NCI-H226 (cell line): Measurements from ENCODE around the gene SFMBT2.

Experiments
- DNase-seq: peaks from one replicate; pipeline ENCODE4 v3.0.0-alpha.2; 2015

The SFMBT2 gene

DNA sequence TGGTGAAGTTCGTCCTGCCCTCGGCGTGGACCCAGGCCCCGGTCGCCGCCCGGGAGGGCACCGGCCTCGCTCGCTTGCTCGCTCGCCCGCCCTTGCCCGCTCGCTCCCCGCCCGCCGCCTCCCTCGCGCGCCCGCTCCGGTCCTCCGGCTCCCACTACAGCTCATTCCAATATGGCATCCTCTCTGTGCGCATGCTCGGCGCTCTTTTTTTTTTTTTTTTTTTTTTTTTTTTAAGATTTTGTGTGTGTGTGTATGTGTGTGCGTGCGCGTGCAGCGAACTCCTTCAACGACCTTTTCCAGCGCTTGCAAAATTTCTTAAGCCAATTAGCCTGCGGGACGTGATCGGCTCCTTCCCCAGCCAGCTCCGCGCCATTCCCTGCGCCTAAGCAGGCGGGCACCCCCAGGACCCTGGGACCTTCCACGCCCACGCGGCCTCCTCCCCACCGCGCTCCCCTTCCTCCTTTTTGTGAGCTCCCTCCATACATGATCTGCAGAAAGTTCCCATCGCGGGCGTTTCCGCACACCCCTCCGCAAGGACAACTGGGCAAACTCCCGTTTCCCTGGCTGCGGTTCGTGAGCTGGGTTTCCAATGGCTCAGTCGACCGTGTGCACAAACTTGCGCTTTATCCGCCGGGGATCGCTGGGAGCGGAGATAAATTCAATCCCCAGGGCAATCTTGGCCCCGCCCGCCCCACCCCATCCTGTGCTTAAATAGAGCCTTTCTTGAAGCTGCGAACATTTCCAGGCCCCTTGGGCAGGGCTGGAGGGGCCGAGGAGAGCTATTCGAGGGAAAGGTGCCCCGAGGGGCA, at the start of gene SFMBT2:
Gene SFMBT2, minus strand, starts transcription at position 173 of the 809 bp plus-strand sequence. CDS start 29,136 bp downstream, outside the sequence.
- peak; percentile 2 for DNase-seq

DNA sequence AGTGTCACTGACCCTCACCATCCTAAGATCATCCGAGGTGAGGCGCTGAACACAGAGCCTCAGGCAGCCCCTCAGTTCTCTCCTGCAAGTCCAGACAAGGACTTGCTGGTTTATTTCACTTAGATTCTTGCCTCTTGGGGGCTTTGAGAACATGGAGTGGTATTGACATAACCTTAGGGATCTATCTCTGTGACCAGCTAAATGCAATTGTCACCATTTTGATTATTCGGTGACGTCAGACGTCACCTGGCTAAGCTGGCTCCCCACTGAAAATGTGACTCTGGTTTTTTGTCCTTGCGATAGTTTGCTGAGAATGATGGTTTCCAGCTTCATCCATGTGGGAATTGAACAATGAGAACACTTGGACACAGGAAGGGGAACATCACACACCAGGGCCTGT, 49.2 kb upstream of the SFMBT2 start:
- DNase-seq: no peak

DNA sequence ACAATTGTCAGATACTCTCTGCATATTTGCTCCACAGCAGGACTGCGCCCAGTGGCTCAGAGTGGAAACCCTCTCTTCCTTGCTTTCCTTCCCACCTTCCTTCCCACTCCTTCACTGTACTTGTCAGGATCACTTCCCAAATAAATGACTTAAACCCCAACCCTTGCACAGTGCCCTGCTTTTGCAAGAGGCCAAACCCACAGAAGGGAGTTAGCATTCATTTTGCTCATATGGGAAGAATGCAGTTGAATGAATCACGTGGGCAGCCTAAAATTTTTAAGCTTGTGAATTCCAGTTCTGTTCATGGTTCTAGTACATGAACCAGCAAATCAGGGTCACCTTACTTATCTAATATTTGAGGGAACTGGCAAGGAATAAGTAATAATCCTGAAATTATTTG, 47.7 kb upstream of the SFMBT2 start:
- DNase-seq: peak; percentile 1

DNA sequence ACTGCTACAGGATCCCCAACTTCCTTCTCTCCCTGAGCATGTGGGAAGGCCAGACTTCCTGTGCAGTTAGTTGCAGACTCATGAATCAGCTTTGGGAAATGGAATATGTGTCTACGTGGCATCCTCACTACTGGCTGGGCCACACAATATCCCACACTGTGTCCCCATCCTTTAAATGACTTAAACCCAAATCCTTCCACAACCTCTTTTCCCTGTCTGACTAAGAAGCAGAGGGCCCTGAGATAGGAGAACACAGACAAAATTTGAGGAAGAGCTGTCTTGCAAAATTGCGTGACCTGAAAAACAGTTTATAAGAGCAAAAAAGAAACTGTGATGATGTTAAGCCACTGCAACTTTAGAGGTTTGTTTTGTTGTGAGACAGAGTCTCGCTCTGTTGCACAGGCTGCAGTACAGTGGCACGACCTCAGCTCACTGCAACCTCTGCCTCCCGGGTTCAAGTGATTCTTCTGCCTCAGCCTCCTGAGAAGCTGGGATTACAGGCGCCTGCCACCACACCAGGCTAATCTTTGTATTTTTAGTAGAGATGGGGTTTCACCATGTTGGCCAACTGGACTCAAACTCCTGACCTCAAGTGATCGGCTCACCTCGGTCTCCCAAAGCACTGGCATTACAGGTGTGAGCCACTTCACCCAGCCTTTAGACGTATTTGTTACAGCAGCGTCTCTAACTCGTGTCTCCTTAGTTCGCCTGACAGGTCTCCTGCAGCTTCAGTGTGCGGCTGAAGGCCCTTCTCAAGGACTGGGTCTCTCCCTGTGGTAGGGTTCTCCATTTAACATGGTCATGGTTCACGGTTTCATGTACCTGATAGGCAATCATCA, 46.9 kb upstream of the SFMBT2 start:
- DNase-seq: no peak

DNA sequence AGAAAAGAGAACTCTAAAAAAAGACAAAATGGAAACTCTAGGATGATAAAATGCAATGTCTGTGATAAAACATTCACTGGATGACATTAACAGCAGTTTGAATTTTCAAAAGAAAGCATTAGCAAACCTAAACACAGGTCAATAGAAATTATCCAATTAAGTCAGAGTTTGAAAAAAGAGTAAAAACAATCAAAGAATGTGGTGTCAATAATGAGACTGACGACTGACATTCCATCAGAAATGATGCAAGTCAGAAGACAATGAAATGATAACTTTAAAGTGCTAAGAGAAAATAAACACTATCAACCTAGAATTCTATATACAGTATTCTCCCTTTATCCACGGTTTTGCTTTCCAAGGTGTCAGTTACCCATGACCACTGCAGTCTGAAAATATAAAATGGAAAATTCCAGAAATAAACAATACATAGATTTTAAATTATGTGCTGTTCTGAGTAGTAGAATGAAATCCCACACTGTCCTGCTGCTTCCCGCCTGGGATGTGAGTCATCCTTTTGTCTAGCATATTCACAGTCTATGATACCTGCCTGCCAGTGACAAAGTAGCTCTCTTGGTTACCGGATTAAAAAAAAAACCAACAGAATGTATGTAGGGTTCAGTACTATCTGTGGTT, 38.3 kb upstream of the SFMBT2 start:
- no peak for DNase-seq

DNA sequence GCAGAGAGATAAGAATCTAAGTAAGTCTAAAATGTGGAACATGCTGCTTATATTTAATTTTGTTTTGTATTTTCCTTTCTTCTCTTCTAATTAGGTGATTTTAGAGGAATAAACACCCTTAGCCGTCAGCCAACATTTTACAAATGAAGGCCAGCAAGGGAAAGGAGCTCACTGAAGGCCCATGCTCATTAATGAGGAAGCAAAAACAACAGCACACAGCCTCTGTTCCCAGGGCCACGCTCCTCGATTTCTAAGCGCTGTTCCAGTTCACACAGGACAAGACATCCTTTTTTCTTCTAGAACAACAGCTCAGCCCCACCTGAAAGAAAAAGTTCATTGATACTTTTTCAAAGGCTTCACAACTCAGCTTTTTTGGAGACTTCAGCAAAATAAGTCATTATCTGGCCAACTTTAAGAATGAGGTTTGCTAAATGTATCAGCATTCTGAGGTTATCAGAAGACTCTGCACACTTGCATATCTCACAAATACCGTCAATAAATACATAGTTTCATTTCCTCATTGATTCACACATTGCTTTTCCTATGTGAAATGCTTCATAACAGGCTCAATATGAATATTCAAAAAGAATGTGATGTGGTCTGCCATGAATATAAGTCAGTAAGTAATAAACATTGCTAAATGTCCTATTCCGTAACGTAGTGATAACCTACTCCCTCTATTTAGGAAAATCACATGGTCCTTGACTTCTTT, 34.8 kb upstream of the SFMBT2 start:
- DNase-seq: no peak

DNA sequence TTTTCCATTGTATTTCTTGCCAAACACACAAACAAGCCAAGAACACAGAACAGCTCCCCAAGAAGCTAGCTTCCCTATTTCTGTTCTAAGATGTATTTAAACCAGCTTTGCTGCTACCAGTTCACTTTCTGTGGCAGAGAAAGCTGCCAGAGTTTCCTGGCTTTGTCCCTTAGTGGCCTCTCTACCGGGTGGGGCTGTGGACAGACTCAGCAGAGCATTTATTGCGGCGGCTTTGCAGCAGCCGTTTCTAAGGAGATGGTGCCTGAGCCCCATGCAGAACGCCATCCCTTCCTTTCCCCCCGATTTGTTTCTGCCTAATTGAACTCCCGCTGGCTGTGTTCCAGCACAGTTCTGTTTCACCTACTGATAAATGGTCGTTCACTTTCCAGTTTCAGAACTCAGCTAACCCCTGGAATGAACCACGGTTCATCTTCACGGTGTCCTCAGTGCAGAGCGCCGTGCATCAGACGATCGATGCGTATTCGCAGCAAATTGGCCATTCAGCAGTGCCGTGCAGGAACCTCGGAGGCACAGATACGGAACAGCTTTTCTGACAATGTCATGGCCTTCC, 33.8 kb upstream of the SFMBT2 start:
- DNase-seq: no peak

DNA sequence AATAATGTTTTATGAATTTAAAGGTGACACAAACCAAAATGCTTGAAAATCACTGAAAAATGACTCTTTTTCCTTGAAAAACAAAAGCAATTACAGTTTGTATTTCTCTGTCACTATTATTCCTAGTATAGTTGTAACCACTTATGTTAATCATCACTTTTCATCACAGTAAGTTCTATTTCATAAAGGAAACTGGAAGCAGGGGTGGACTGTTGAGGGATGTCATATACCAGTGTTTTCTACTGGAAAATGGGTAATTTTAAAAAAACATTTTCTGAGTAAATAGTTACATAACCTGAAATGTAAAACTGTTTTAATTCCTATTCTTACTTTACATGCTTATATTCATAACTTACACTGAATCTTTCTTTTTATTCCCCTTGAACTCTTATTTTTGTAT, 32.2 kb upstream of the SFMBT2 start:
- no peak for DNase-seq

DNA sequence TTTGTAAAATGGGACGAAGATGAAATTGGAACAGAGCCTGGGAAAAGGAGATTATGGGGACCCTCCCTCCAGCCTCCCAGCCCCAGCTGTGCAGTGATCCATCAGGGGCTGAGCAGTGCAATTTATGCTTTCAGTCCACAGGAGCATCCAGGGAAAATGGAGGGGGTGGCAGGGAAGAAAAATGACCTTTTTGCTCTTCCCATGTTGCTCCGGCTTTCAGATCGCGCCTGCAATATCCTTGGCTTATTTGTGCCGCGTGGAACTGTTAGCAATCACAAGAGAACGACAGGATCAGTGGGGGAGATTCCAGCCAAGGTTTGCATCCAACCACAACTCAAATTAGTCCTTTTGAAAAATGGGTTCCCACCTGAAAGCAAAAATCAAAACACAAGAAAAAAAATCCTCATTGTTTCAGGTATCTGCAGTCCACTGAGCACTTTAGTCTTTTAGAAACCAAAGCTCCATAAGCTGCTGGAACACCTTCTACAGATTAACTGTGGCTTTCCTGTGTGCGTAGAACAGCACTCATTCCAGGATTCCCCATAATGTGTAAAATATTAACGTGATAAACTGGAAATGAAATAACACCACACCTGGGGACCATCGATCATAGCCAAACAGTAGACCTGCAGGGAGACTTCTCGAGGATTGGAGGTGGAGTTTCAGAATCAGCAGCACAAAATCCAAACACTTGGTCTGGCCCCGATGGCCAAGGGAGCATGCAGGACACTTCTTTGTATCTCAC, 30.7 kb upstream of the SFMBT2 start:
- no peak for DNase-seq

DNA sequence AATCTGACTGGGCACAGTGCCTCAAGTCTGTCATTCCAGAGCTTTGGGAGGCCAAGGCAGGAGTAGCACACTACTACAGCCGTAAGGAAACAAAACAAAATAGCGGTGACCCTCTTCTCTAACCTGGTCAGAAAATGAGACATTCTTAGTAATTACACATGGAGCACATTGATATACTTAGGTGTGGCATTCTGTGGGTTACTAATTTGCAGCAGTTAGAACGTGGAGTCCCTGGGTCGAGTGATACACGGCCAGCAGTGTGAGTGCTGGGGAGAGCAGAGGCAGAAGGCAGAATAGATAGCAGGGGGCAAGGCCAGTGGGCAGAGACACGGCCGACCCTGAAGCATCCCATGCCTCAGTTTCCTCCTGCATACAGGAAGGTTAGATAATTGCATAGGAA, 28.9 kb upstream of the SFMBT2 start:
- DNase-seq: no peak

DNA sequence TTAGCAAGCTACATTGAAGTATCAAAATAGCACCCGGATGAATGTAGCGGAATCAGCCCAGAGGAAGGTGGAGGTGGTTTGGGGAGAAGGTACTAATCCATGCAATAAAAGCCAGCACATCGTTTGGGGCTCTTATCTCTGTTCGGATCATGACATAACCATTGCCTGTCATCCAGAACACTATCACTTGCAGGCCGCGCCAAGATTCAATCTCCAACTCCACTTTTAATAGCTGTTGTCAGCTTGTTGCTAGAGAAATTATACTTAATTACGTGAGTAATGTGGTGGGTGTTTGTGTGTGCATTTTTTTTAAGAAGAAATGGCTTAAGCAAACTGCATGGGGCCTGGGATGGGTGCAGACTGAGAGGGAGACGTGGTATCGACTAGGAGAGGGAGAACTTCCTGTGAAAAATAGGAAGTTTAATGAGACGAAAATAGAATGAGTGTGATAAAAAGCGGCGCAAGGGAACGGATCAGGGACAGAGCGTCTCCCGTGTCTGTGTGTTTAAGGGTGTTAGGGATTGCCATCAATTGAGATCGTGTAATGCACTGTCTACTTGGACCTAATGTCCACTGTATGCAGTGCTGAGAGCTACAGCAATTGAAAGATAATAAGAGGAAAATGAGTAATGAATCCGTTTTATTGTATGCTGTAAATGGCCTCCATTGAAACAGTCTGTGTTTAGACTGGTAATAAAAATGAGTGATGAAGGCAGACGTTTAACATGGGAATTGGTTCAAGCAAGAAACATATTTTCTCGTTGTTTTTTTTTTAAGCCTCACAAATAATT, 27.6 kb upstream of the SFMBT2 start:
- DNase-seq: no peak

DNA sequence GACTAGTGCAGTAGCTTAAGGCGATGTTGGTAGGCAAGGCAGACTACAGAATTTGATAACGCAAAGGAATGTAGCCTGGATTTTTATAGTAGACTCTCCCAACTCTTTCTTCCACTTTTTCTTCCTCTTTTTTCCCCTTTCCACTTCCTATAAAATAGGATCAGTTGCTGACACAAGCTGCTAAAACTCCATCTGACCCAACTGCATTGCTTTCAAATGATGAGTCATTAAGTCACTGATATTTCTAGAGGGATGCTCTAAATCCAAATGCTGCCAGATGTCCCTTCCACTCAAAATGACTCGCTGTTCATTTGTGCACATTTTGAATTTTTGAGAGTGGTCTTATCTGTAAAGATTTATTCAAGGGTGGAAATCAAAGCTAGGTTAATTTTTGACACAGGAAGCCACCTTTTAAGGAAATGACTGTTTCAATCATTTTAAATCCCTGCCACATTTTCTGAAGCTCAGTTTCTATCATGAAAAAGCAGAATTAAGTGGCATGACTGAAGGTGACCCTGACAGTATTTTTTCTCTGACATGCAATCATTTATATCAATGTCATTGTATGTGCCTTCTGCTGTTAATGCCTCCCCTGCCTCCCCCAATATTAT, 25.8 kb upstream of the SFMBT2 start:
- DNase-seq: no peak

DNA sequence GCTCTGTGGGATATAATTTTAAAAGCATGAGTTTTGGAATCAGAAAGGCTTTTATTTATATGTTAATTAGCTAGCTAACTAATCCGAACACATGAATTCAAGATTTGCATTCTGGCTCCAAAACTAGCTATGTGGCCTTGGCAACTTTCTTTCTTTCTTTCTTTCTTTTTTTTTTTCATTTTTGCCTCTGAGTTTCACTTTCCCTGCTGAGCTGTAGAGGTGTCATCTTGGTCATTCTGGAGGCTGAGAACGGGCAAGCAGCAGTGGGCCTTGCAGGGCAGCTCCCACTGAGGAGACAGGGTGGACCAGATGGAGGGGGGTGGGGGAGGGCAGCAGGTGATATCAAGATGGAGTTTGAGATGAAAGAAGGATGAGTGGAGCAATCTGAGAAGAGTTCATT, 24.8 kb upstream of the SFMBT2 start:
- no peak for DNase-seq

DNA sequence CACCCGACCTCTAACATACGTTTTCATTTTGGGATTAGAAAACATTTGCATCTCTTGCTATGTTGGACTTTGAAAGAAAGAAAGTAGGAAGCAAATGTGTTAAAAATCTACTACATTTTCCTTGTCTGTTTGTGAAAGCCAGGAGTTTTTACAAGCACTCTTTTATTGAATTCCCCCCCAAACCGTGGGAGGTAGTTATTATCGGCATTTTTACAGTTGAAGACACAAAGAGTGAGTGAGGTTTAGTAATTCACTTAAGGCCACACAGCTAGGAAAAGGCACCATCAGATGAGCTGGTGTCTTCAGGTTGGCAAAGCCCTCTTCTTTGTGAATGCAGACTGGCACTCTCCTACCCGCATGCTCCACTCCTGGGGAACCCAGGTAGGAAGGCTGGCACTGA, 23.5 kb upstream of the SFMBT2 start:
- DNase-seq: no peak

DNA sequence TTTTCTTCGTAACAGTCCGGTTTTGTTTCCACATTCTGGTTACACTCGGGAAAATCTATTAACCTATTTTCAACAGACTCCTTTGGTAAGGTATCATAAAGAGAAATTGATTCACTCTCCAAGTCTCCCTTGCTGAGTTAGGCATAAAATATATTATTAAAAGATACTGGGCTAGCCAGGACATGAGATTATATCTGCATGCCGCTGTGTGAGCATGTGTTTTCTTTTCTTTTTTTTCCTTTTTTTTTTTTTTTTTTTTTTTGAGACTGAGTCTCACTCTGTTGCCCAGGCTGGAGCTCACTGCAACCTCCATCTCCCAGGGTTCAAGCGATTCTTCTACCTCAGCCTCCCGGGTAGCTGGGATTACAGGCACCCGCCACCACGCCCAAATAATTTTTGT, 23.0 kb upstream of the SFMBT2 start:
- DNase-seq: no peak

DNA sequence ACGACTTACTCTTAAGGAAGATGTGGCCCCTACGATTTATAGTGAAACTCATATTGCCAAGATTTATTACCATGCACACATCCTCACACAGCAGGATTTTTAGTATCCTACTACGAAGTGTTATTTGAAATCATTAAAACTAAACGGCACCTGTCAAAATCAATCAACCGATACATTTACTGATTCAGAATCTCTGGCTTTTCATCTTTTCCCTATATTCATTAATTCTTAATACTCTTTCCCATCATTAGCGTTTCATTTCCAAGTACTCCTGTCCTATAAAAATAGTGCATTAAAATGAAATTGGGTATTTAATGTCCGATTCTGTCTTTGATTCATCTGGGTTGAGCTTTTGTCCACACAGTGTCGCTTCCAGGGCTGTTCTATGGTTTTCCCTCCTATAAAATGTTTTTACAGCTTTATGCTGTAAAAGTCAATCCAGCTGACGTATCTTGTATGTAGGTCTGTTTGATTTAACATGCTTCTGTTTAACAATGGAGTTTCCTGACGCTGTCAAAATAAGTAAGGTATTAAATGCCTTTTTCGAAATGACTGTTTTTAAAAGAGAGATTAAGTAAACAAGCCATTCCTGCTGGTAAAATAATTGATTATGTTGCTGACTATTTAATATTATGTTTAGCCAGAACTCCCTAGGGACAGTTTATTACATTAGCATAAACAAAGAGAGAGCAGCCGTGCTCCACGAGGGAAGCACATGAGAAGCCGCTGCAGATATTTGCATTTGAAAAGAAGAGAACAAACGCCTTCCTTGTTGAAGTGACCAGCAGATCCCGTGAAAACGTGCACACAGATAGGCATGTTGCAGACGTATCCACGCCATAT, 22.3 kb upstream of the SFMBT2 start:
- DNase-seq: no peak

DNA sequence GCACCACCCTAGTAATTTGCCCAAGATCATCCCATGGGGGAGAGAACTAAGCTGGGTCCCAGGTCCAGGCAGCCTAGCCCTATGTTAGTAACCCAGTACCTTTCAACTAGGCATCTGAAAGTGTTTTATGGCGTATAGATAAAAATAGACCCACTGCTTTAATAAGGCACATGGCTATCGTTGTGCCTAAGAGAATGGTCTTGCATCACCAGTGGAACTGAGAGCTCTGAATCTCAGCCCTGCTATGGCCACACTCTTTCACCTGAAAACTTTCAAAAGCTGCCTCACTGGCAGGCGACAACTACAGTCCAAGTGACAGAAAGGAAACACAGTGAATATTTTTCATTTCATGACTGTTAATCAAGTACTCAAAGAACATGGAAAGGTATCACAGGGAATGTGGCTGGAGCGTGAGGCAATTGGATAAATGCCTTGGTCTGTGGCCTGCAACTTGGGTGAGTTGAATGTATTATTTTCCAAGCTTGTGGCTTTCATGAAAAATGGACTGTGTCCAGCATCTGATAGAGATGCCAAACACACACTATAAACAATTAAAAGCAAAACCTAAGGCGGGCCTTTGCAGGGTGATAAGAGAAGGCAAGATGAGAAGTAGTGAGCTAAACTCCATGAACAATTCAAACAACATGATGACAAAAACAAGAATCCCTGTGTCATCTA, 18.0 kb upstream of the SFMBT2 start:
- no peak for DNase-seq

DNA sequence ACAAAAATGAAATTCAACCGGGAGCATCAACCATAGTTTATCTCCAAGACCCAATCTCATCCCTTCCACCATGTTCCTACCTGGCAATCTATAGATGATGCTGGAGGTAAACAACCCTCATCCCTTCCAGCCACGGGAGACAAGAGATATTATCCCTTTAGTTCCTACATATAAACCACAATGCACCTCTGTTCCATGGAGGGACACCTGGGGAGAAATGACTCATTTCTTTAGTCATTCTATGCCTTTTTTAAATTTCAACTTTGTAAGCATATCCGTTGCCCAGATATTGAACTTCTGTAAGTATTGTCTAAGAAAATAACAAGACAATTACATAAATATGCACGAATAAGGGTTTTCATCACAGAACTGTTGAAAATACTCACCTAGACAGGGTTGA, 15.5 kb upstream of the SFMBT2 start:
- no peak for DNase-seq

DNA sequence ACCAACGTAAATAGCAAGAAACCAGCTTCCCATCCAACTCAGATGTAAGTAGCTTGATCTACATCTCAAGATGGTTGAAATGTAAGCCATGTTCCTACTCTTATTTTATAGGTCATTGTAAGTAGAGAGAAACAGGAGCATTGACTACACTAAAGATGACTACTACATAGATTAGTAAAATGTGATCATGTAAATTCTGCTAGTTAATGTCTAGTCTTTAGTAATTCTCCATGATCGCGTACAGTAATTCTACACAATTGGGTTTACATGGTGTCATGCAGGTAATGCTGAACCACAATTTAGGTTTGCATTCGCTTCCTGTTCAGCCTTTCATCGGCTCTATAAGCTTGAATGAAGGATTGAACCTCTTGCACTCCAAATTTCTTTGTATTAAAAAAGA, 14.9 kb upstream of the SFMBT2 start:
- no peak for DNase-seq
